HepG2 (cell line): Measurements from ENCODE around the gene CD320. TPM values are rescaled to one million over a fixed set of nuclear protein-coding genes. Genes with fewer than 3 reads are reported as not detected.
A peak's percentile ranks its signal among the peaks of the same experiment; 100 is the strongest.

ENCODE experiments used
- ARNT2 ChIP-seq: sonication (generic); formaldehyde crosslinking; IDR thresholded peaks from 2 replicates; pipeline ENCODE4 v1.8.0; 2022; ENCODE audit warnings: mild to moderate bottlenecking, low read depth, missing genetic modification reagents, moderate library complexity
- DPF2 ChIP-seq: sonication (generic); formaldehyde crosslinking; IDR thresholded peaks from 2 replicates; pipeline ENCODE4 v1.4.0; 2020; ENCODE audit warnings: mild to moderate bottlenecking, low read depth, missing genetic modification reagents, borderline replicate concordance
- ELK4 ChIP-seq: sonication (generic); formaldehyde crosslinking; IDR thresholded peaks from 2 replicates; pipeline ENCODE4 v1.9.0; 2021; ENCODE audit warnings: missing genetic modification reagents, borderline replicate concordance
- EZH2 ChIP-seq: conservative IDR thresholded peaks from 2 replicates; pipeline ENCODE4 v1.6.1; 2012; ENCODE audit warnings: mild to moderate bottlenecking, low read depth, low read length, moderate library complexity
- HMGA1 ChIP-seq: sonication (generic); formaldehyde crosslinking; conservative IDR thresholded peaks from 2 replicates; pipeline ENCODE4 v1.4.0; 2020; ENCODE audit warnings: missing genetic modification reagents
- MAZ ChIP-seq, 2 experiments: sonication (generic) in 1 of 2; formaldehyde crosslinking in 1 of 2; IDR thresholded peaks; 2 replicates each; pipeline versions ENCODE4 v1.5.0 to v1.6.1; 2012 to 2020; ENCODE audit warnings: low read depth in 2 of 2, mild to moderate bottlenecking in 2 of 2, borderline replicate concordance in 1 of 2, improper control_type of control experiment in 1 of 2, low read length in 1 of 2, missing genetic modification reagents in 1 of 2, moderate library complexity in 1 of 2
- NR2F6 ChIP-seq, 2 experiments: IDR thresholded peaks; 2 replicates each; pipeline ENCODE4 v1.6.1; 2016; ENCODE audit warnings: antibody characterized with exemption in 1 of 2, mild to moderate bottlenecking in 1 of 2
- ONECUT2 ChIP-seq: sonication (generic); formaldehyde crosslinking; IDR thresholded peaks from 2 replicates; pipeline ENCODE4 v1.4.0; 2020; ENCODE audit warnings: missing genetic modification reagents
- PBX2 ChIP-seq: IDR thresholded peaks from 2 replicates; pipeline ENCODE4 v1.6.1; 2016; ENCODE audit warnings: control low read depth
- PHF21A ChIP-seq: sonication (generic); formaldehyde crosslinking; IDR thresholded peaks from 2 replicates; pipeline ENCODE4 v1.5.0; 2020; ENCODE audit warnings: mild to moderate bottlenecking, missing genetic modification reagents
- RAD21 ChIP-seq: fragments of 450-650 bp; formaldehyde crosslinking; IDR thresholded peaks from 2 replicates; pipeline ENCODE4 v1.5.0; 2020; ENCODE audit warnings: mild to moderate bottlenecking
- RBAK ChIP-seq: sonication (generic); formaldehyde crosslinking; IDR thresholded peaks from 2 replicates; pipeline ENCODE4 v1.5.1; 2020; ENCODE audit warnings: mild to moderate bottlenecking, missing genetic modification reagents
- TAF1 ChIP-seq: sonication (generic); formaldehyde crosslinking; IDR thresholded peaks from 2 replicates; pipeline ENCODE4 v1.4.0; 2020; ENCODE audit warnings: missing genetic modification reagents
- ZBTB7B ChIP-seq: sonication (generic); formaldehyde crosslinking; IDR thresholded peaks from 2 replicates; pipeline ENCODE4 v1.4.0; 2020; ENCODE audit warnings: missing genetic modification reagents
- ZFP1 ChIP-seq: IDR thresholded peaks from 2 replicates; pipeline ENCODE4 v1.6.1; 2016
- ZNF225 ChIP-seq: sonication (generic); formaldehyde crosslinking; IDR thresholded peaks from 2 replicates; pipeline ENCODE4 v1.4.0; 2020; ENCODE audit warnings: mild to moderate bottlenecking, missing genetic modification reagents
- ZNF234 ChIP-seq: sonication (generic); formaldehyde crosslinking; conservative IDR thresholded peaks from 2 replicates; pipeline ENCODE4 v1.5.1; 2020; ENCODE audit warnings: mild to moderate bottlenecking, missing genetic modification reagents
- ZNF264 ChIP-seq: sonication (generic); formaldehyde crosslinking; IDR thresholded peaks from 2 replicates; pipeline ENCODE4 v1.4.0; 2020; ENCODE audit warnings: missing genetic modification reagents
- ZNF550 ChIP-seq: sonication (generic); formaldehyde crosslinking; IDR thresholded peaks from 2 replicates; pipeline ENCODE4 v1.4.0; 2020; ENCODE audit warnings: mild to moderate bottlenecking, missing genetic modification reagents, borderline replicate concordance
- ZNF644 ChIP-seq: IDR thresholded peaks from 2 replicates; pipeline ENCODE4 v1.6.1; 2016; ENCODE audit warnings: low read depth
- ZNF788 ChIP-seq: sonication (generic); formaldehyde crosslinking; IDR thresholded peaks from 2 replicates; pipeline ENCODE4 v1.5.0; 2020; ENCODE audit warnings: mild to moderate bottlenecking, missing genetic modification reagents, borderline replicate concordance
- ZSCAN30 ChIP-seq: sonication (generic); formaldehyde crosslinking; IDR thresholded peaks from 2 replicates; pipeline ENCODE4 v1.5.0; 2020; ENCODE audit warnings: mild to moderate bottlenecking, missing genetic modification reagents
- polyA plus RNA-seq, 8 experiments: library from polyadenylated mRNA; depleted of rRNA in 3 of 8; stranded (reverse) in 7 of 8; unstranded in 1 of 8; fragments of >200 nt; fragmentation: Illumina TruSeq in 4 of 8; extraction: Trizol in 4 of 8; gene quantifications; 2 replicates each; pipeline versions ENCODE4 v1.2.1 to v1.2.3, GENCODE V29; 2011 to 2016; ENCODE audit warnings: low read depth in 4 of 8, missing spikeins in 1 of 8, mixed read lengths in 1 of 8; ENCODE audit not compliant: insufficient read depth in 1 of 8
- total RNA-seq, 5 experiments: library from RNA; depleted of rRNA; stranded (reverse); fragments of >200 nt; fragmentation: Illumina TruSeq; extraction: Trizol; gene quantifications; 2 replicates each; pipeline ENCODE4 v1.2.3, GENCODE V29; 2016; ENCODE audit warnings: low read depth in 1 of 5
- TF ChIP-seq, protein P1 (sequence below): IDR thresholded peaks from 2 replicates; pipeline ENCODE4 v1.6.1; 2012; ENCODE audit warnings: low read depth, low read length, improper control_type of control experiment
- TF ChIP-seq, protein P2 (sequence below): sonication (generic); formaldehyde crosslinking; IDR thresholded peaks from 2 replicates; pipeline ENCODE4 v1.8.1; 2022; ENCODE audit warnings: mild to moderate bottlenecking, missing genetic modification reagents

Gene CD320
- total and polyA plus RNA-seq, 2 of the 13 experiments (the other 11 are each of a cell fraction or from before 2014, with no cell fraction given): 83.1 to 99.9 TPM

DNA sequence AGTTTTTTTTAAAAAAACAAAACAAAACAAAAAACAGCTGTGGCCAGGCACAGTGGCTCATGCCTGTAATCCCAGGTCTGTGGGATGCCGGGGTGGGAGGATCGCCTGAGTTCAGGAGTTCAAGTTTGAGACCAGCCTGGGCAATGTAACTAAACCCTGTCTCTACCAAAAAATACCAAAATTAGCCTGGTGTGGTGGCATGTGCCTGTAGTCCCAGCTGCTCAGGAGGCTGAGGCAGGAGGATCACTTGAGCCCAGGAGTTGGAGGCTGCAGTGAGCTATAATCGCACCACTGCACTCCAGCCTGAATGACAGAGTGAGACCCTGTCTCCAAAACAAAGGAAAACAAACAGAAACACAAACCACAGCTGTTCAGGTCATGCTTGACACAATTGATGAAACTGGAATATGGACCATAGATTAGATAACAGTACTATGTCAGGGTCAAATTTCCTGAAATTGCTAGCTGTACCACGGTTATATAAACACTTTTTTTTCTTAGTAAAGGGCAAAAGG, 48.9 kb upstream of the CD320 start (continued):
- TF ChIP-seq EZH2 (no peak), ZFP1 (peak; percentile 84; the same call in 1 of the 2 replicates), ZNF264 (CRISPR knock-in tag) (peak; percentile 80; the same call in 1 of the 2 replicates), HMGA1 (CRISPR knock-in tag) (no peak), TAF1 (CRISPR knock-in tag) (no peak), MAZ (IDR thresholded peaks at IDR 0.05; ENCODE audit: borderline replicate concordance, low read depth, low read length) (no peak), MAZ (CRISPR knock-in tag; IDR thresholded peaks at IDR 0.05; ENCODE audit: low read depth) (peak; percentile 14; the same call in 1 of the 2 replicates), ONECUT2 (CRISPR knock-in tag) (0 out of 2 replicates have a peak, but pooled peaks have one; percentile 23), DPF2 (CRISPR knock-in tag) (peak; percentile 83), ARNT2 (0 out of 2 replicates have a peak, but pooled peaks have one; percentile 32), ZNF788 (CRISPR knock-in tag) (peak; percentile 71; the same call in 1 of the 2 replicates), ZSCAN30 (CRISPR knock-in tag) (0 out of 2 replicates have a peak, but pooled peaks have one; percentile 74), RBAK (CRISPR knock-in tag) (0 out of 2 replicates have a peak, but pooled peaks have one; percentile 11), ZNF234 (CRISPR knock-in tag) (no peak), PBX2 (CRISPR knock-in tag) (peak; percentile 51; the same call in 1 of the 2 replicates), ZBTB7B (peak; percentile 81; the same call in 1 of the 2 replicates), ZNF550 (no peak), PHF21A (CRISPR knock-in tag) (peak; percentile 83), ZNF225 (CRISPR knock-in tag) (no peak), ELK4 (CRISPR knock-in tag) (no peak), RAD21 (CRISPR knock-in tag) (0 out of 2 replicates have a peak, but pooled peaks have one; percentile 11), ZNF644 (CRISPR knock-in tag) (no peak; the same call in 1 of the 2 replicates), NR2F6 (IDR thresholded peaks at IDR 0.05) (peak; percentile 96), NR2F6 (CRISPR knock-in tag; IDR thresholded peaks at IDR 0.05) (peak; percentile 97)
- TF ChIP-seq, protein P1, sequence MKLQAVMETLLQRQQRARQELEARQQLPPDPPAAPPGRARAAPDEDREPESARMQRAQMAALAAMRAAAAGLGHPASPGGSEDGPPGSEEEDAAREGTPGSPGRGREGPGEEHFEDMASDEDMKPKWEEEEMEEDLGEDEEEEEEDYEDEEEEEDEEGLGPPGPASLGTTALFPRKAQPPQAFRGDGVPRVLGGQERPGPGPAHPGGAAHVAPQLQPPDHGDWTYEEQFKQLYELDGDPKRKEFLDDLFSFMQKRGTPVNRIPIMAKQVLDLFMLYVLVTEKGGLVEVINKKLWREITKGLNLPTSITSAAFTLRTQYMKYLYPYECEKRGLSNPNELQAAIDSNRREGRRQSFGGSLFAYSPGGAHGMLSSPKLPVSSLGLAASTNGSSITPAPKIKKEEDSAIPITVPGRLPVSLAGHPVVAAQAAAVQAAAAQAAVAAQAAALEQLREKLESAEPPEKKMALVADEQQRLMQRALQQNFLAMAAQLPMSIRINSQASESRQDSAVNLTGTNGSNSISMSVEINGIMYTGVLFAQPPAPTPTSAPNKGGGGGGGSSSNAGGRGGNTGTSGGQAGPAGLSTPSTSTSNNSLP: peak; percentile 97
- TF ChIP-seq, protein P2, sequence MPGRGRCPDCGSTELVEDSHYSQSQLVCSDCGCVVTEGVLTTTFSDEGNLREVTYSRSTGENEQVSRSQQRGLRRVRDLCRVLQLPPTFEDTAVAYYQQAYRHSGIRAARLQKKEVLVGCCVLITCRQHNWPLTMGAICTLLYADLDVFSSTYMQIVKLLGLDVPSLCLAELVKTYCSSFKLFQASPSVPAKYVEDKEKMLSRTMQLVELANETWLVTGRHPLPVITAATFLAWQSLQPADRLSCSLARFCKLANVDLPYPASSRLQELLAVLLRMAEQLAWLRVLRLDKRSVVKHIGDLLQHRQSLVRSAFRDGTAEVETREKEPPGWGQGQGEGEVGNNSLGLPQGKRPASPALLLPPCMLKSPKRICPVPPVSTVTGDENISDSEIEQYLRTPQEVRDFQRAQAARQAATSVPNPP (CRISPR knock-in tag): no peak
